K562 treated with DMSO at 1 percent for 12 hours (cell line): ENCODE measurements around the gene PPP1R3G. TPM values are rescaled to one million over a fixed set of nuclear protein-coding genes. Genes with fewer than 3 reads are reported as not detected.

ENCODE experiments used
- total RNA-seq: library from RNA; unstranded; fragments of 300-600 nt; gene quantifications from 2 replicates; pipeline ENCODE4 v1.2.3, GENCODE V29; 2022; ENCODE audit not compliant: insufficient read depth

Gene PPP1R3G
- 0.31 TPM in 1 of 2 replicates, not detected in the other for total RNA-seq

GRCh38 chr6:5084781-5085647 lies at the start of gene PPP1R3G:
TSS of gene PPP1R3G (plus strand) at chr6:5085341. CDS start at chr6:5085486, 145 bp downstream.

Other genes starting within 250 kb of the PPP1R3G start
- 5.1 and 6.6 TPM in 2 replicates for gene RPP40, start 81.3 kb upstream of the PPP1R3G start, total RNA-seq
- 25.8 and 27.0 TPM in 2 replicates for gene LYRM4, start 175.6 kb downstream of the PPP1R3G start, total RNA-seq
- 15.3 and 15.9 TPM in 2 replicates for gene FARS2, start 176.2 kb downstream of the PPP1R3G start, total RNA-seq